OCI-LY3 (cell line): Measurements from ENCODE around the gene THAP8.

Source experiments
- CTCF ChIP-seq: fragments of 200-600, 300-600 bp; sonication (generic); IDR thresholded peaks from 2 replicates; pipeline ENCODE4 v1.5.1; 2014; ENCODE audit warnings: antibody characterized with exemption, low read length, low read depth
- EZH2phosphoT487 ChIP-seq: fragments of 200-600 bp; shearing (Covaris generic); IDR thresholded peaks from 2 replicates; pipeline ENCODE4 v1.6.1; 2018; ENCODE audit warnings: antibody characterized with exemption, mixed run types, low read depth

- no peak for TF ChIP-seq CTCF
- TF ChIP-seq EZH2phosphoT487: no peak
Measured at GRCh38 chr19:36043952-36044351, 10.1 kb downstream of the THAP8 start.
